Testis (tissue), 3 donors: Measurements from ENCODE around the gene SMIM28. TPM values are rescaled to one million over a fixed set of nuclear protein-coding genes. Genes with fewer than 3 reads are reported as not detected.

Experiments used
- DNase-seq: peaks from one replicate; pipeline ENCODE4 v3.0.0-alpha.2; 2019
- H3K27ac ChIP-seq, 2 donors: fragments of 200-600 bp; sonication (generic); one replicate each; pipeline ENCODE4 v1.5.1; 2019
- H3K27me3 ChIP-seq: fragments of 200-600 bp; sonication (generic); one replicate; pipeline ENCODE4 v1.5.1; 2019
- H3K36me3 ChIP-seq: fragments of 200-600 bp; sonication (generic); one replicate; pipeline ENCODE4 v1.5.1; 2017; ENCODE audit warnings: low read depth; ENCODE audit errors: missing control alignments
- H3K4me1 ChIP-seq: fragments of 200-600 bp; sonication (generic); one replicate; pipeline ENCODE4 v1.5.1; 2019
- H3K4me3 ChIP-seq, 2 donors: fragments of 200-600 bp; sonication (generic); one replicate each; pipeline ENCODE4 v1.5.1; 2017 to 2019
- H3K9me3 ChIP-seq: fragments of 200-600 bp; sonication (generic); one replicate; pipeline ENCODE4 v1.5.1; 2017
- CTCF ChIP-seq, 3 experiments: fragments of 450-650 bp in 2 of 3; fragments of 200-600 bp in 1 of 3; sonication (generic) in 1 of 3; IDR thresholded peaks; one replicate each; pipeline ENCODE4 v1.5.1; 2016 to 2019; ENCODE audit warnings: antibody characterized with exemption in 3 of 3, mild to moderate bottlenecking in 2 of 3, moderate library complexity in 1 of 3
- POLR2A ChIP-seq: fragments of 450-650 bp; IDR thresholded peaks from one replicate; pipeline ENCODE4 v1.6.1; 2017; ENCODE audit warnings: antibody characterized with exemption, mild to moderate bottlenecking, moderate library complexity
- WGBS, 2 donors: methylation state at CpG; one replicate each; pipeline ENCODE4 v1.1.5; 2018; 5-methylcytosine and 5-hydroxymethylcytosine counted together
- intact Hi-C: fragments of 100-400 bp; cut with DNase I; formaldehyde crosslinking; loops from one replicate; pipeline ENCODE4 v1.15.1; 2023; ENCODE audit warnings: low total_unique reads
- polyA plus RNA-seq: library from polyadenylated mRNA; stranded (reverse); fragments of 350-450 nt; fragmentation: Illumina TruSeq; extraction: RNeasy Lipid Tissue Mini Kit (QIAGEN cat#74804); gene quantifications from one replicate; pipeline ENCODE4 v1.2.3, GENCODE V29; 2014; ENCODE audit warnings: low read depth, low replicate concordance; ENCODE audit not compliant: insufficient read depth
- total RNA-seq, 2 donors: library from RNA; depleted of rRNA; stranded (reverse); fragments of >200 nt; gene quantifications; one replicate each; pipeline ENCODE4 v1.2.3, GENCODE V29; 2016

The SMIM28 gene
- total and polyA plus RNA-seq, 3 donors from 2014 or later = not detected

DNA sequence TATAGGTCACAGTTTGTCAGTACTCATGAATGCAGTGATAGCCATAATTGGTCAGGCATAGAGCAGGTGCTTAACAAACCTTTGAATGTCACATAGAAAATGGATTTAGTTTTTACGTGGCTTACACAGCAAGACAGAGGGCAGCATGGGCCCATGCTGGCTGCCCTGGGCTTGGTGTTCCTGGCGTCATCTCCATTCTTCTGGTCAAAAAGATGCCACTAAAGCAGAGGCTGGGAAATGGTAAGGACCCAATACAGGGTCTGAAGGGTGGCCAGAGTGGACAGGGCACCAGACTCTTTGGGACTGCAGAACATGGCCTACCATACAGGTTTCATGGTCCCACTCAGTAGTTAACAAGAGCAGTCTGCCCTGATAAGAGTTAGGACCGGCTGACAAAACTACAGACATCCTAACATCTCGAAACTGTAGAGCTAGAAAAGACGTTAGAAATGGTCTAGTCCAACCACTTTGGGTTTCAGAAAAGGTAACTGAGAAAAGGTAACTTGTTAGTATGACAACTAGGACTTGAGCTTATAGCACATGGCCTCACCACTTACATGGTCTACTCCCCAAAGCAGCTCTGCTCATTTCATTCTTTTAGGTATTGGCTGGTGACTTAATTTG is 48.9 kb downstream of the SMIM28 start:
- no peaks in the 10 kb centered on the region for H3K27me3 ChIP-seq
- TF ChIP-seq POLR2A = no peak
- TF ChIP-seq CTCF (IDR thresholded peaks at IDR 0.05) = no peak
- 86% methylated on average over 5 of the region's 5 CpGs for WGBS, 2 donors
- H3K4me3 ChIP-seq = no peak overlapping the region
- DNase-seq = no peak
- H3K36me3 ChIP-seq = no peaks in the 10 kb centered on the region
- no peaks in the 10 kb centered on the region for H3K4me1 ChIP-seq
- no peaks in the 10 kb centered on the region for H3K9me3 ChIP-seq
- H3K27ac ChIP-seq = no peak overlapping the region
- intact Hi-C loops = no loop called here

DNA sequence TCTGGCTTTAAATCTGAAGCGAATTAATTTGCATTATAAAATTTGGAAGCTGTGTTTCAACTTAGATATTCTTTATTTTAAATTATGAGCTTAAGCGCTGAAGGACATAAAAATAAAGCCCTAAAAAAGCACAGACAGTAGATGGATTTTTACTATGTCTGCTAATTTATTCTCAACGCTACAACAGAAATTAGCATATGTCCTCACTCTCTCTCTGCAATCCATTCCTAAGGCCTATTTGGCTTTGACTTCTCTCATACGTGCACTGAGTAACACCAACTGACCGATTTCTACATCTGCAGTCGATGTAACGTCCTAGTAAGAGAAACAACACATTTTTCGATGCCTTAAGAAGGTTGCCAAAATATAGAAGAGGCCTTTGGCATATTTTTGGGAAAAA is 50.0 kb downstream of the SMIM28 start:
- DNase-seq = no peak
- intact Hi-C loops = no loop called here
- Histone ChIP-seq H3K4me3 (no peak overlapping the region), H3K27me3 (no peaks in the 10 kb centered on the region), H3K27ac (no peak overlapping the region), H3K36me3 (no peaks in the 10 kb centered on the region), H3K4me1 (no peaks in the 10 kb centered on the region), H3K9me3 (no peaks in the 10 kb centered on the region)
- no peak for TF ChIP-seq CTCF (IDR thresholded peaks at IDR 0.05)
- WGBS, 2 donors = 87 to 92% methylated on average over 8 of the region's 8 CpGs

DNA sequence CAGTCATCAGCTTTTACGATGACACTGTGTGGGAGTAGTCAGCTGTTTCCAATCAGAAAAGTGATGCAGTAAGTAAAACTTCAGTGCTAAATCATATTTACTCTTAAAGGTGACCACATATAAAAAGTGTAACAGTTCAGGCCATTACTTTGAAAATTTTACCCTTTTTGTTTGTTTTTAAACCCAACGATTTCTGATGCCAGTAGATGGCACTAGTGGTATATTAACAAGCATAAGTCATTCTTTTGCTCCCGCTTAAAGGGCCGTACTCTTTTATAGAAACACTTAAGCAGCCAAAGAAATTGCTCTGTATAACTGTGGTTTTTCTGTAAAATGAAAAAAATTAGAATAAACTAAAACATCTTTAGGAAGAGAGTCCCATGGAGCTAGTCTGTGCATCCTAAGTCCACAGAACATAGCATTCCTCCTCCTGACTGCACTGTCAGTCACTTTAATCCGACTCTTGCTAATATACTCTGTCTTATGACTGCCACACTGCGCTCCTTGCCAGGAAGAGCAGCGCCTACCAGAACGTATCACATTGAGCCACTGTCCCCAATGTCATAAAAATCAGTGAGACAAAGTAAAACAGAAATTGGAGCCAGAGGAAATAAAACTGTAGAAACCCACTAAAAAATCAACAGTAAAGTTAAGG is 51.4 kb downstream of the SMIM28 start:
- 57 to 63% methylated on average over 8 of the region's 8 CpGs for WGBS, 2 donors
- H3K9me3 ChIP-seq = no peaks in the 10 kb centered on the region
- no peaks in the 10 kb centered on the region for H3K36me3 ChIP-seq
- no peak overlapping the region for H3K27ac ChIP-seq
- DNase-seq = no peak
- no peaks in the 10 kb centered on the region for H3K4me1 ChIP-seq
- TF ChIP-seq POLR2A (no peak), CTCF (IDR thresholded peaks at IDR 0.05) (peak in 2 of 3 experiments; percentile 23 to 50)
- intact Hi-C loops = no loop called here
- H3K27me3 ChIP-seq = no peaks in the 10 kb centered on the region
- H3K4me3 ChIP-seq = no peak overlapping the region

DNA sequence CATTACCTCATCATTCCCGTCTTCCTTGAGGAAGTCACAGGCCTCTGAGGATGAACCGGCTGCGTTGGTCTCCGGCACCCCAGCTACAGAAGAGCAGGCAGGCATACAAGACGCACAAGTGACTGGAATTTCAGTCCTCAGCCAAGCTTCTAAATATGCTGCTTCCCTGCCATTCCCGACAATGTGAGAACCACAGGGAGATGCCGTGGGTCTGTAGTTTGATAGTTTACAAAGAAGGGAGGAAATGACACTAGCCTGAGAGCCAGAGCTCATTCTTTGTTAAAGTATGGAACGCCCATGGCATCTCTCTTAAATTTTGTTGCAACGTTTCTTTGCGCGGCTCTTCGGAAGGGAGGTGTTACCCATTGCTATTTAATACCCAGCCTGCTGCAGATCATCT is 52.1 kb downstream of the SMIM28 start:
- Histone ChIP-seq H3K27me3 (no peaks in the 10 kb centered on the region), H3K36me3 (no peaks in the 10 kb centered on the region), H3K27ac (no peak overlapping the region), H3K4me3 (no peak overlapping the region), H3K4me1 (no peaks in the 10 kb centered on the region), H3K9me3 (no peaks in the 10 kb centered on the region)
- 84 to 93% methylated on average over 12 of the region's 12 CpGs for WGBS, 2 donors
- intact Hi-C loops = no loop called here
- TF ChIP-seq CTCF (IDR thresholded peaks at IDR 0.05) (no peak), POLR2A (no peak)
- DNase-seq = no peak
